ENCODE results near the gene TICAM1. TPM values are rescaled to one million over a fixed set of nuclear protein-coding genes. Genes with fewer than 3 reads are reported as not detected.

The TICAM1 gene
- total and polyA plus RNA-seq, 2 of the 8 experiments (the other 6 are each of a cell fraction or from before 2014, with no cell fraction given), result 0.41 to 0.65 TPM

- TF ChIP-seq SIN3A (conservative IDR thresholded peaks at IDR 0.05 in 1 of 2, IDR thresholded peaks at IDR 0.05 in 1 of 2; ENCODE audit: low read depth in 1 of 2, low read length in 2 of 2), result no peak
- no peak for TF ChIP-seq BCL11A (IDR thresholded peaks at IDR 0.05; ENCODE audit: low read depth in 2 of 2, low read length in 2 of 2)
- no peak for TF ChIP-seq TCF12 (IDR thresholded peaks at IDR 0.05; ENCODE audit: low read depth, low read length)
- TF ChIP-seq HDAC2 (IDR thresholded peaks at IDR 0.05; ENCODE audit: borderline replicate concordance in 1 of 2, low read depth in 2 of 2, low read length in 2 of 2), result peak in 1 of 2 experiments; percentile 77; a peak in 1 of 4 replicates
- no peak for TF ChIP-seq KDM4A (IDR thresholded peaks at IDR 0.05; ENCODE audit: low read depth, low read length, severe bottlenecking)
- TF ChIP-seq JUN (IDR thresholded peaks at IDR 0.05; ENCODE audit: low read depth, low read length), result no peak
- no peak for TF ChIP-seq TAF7 (optimal IDR thresholded peaks at IDR 0.05; ENCODE audit: borderline replicate concordance, low read depth, low read length)
- TF ChIP-seq FOSL1 (IDR thresholded peaks at IDR 0.05; ENCODE audit: insufficient read depth, low read depth, low read length), result no peak
- no peak for TF ChIP-seq CHD1 (IDR thresholded peaks at IDR 0.05; ENCODE audit: low read depth, low read length)
- TF ChIP-seq YY1 (IDR thresholded peaks at IDR 0.05; ENCODE audit: low read depth, low read length), result no peak
- peak; percentile 89 for TF ChIP-seq KDM1A (IDR thresholded peaks at IDR 0.05; ENCODE audit: borderline replicate concordance, low read length)
- no peak for TF ChIP-seq SRF (IDR thresholded peaks at IDR 0.05; ENCODE audit: low read depth, low read length)
- TF ChIP-seq RNF2 (IDR thresholded peaks at IDR 0.05; ENCODE audit: borderline replicate concordance, low read depth, low read length, missing control alignments, poor library complexity, severe bottlenecking), result no peak
- no peak for TF ChIP-seq ATF3 (IDR thresholded peaks at IDR 0.05; ENCODE audit: insufficient read depth, low read depth, low read length)
- TF ChIP-seq JUND (IDR thresholded peaks at IDR 0.05; ENCODE audit: low read length), result peak; percentile 24; the same call in 1 of the 2 replicates
- no peak for TF ChIP-seq EZH2 (IDR thresholded peaks at IDR 0.05; ENCODE audit: low read depth, low read length, severe bottlenecking)
Measured at GRCh38 chr19:4870025-4870700, 38.7 kb upstream of the TICAM1 start (continued).

All from H1 (cell line).